Mesenchymal stem cell (in vitro differentiated cells and primary cell): ENCODE results near the gene STX18.

Experiments used
- DNase-seq: peaks from one replicate; pipeline ENCODE4 v3.0.0-alpha.2; 2013
- H2AFZ ChIP-seq: one replicate; pipeline ENCODE4 v1.6.1; 2013; ENCODE audit warnings: low read depth, mild to moderate bottlenecking, control low read depth, inconsistent platforms, low read length, moderate library complexity
- H2AK5ac ChIP-seq: 2 replicates; pipeline ENCODE4 v1.6.1; 2013; ENCODE audit warnings: low read length, moderate library complexity, mild to moderate bottlenecking, inconsistent platforms; ENCODE audit not compliant: severe bottlenecking
- H2BK120ac ChIP-seq: one replicate; pipeline ENCODE4 v1.6.1; 2013; ENCODE audit warnings: low read depth, mild to moderate bottlenecking, inconsistent platforms, low read length, moderate library complexity
- H2BK12ac ChIP-seq, 2 experiments: one replicate each; pipeline ENCODE4 v1.6.1; 2013; ENCODE audit warnings: inconsistent platforms in 2 of 2, low read length in 2 of 2, mild to moderate bottlenecking in 2 of 2, moderate library complexity in 2 of 2, control low read depth in 1 of 2
- H2BK15ac ChIP-seq: one replicate; pipeline ENCODE4 v1.6.1; 2013; ENCODE audit warnings: mild to moderate bottlenecking, low read depth, inconsistent platforms; ENCODE audit not compliant: poor library complexity, severe bottlenecking
- H2BK5ac ChIP-seq: 2 replicates; pipeline ENCODE4 v1.6.1; 2013; ENCODE audit warnings: low read depth, mild to moderate bottlenecking, low read length, control low read depth, inconsistent platforms; ENCODE audit not compliant: poor library complexity, severe bottlenecking
- H3K14ac ChIP-seq, 2 experiments: one replicate each; pipeline ENCODE4 v1.6.1; 2013; ENCODE audit warnings: inconsistent platforms in 2 of 2, low read length in 2 of 2, control low read depth in 1 of 2, mild to moderate bottlenecking in 1 of 2, moderate library complexity in 1 of 2
- H3K18ac ChIP-seq, 2 experiments: one replicate each; pipeline ENCODE4 v1.6.1; 2013; ENCODE audit warnings: inconsistent platforms in 2 of 2, low read length in 2 of 2, control low read depth in 1 of 2, low read depth in 1 of 2, mild to moderate bottlenecking in 1 of 2
- H3K23ac ChIP-seq, 2 experiments: one replicate each; pipeline ENCODE4 v1.6.1; 2013; ENCODE audit warnings: inconsistent platforms in 2 of 2, low read length in 2 of 2, mild to moderate bottlenecking in 2 of 2, moderate library complexity in 2 of 2, control low read depth in 1 of 2
- H3K27ac ChIP-seq: 2 replicates; pipeline ENCODE4 v1.5.1; 2013; ENCODE audit warnings: mild to moderate bottlenecking, moderate library complexity, low read length, control low read depth, inconsistent platforms; ENCODE audit not compliant: poor library complexity, severe bottlenecking
- H3K27me3 ChIP-seq, 2 experiments: 2 replicates each; pipeline versions ENCODE4 v1.6.1 to v1.7.0; 2013; ENCODE audit warnings: low read length in 2 of 2, mild to moderate bottlenecking in 2 of 2, moderate library complexity in 2 of 2, control low read depth in 1 of 2, inconsistent platforms in 1 of 2; ENCODE audit not compliant: control insufficient read depth in 1 of 2, insufficient read depth in 1 of 2
- H3K36me3 ChIP-seq, 2 experiments: 2 replicates each; pipeline versions ENCODE4 v1.6.1 to v1.7.0; 2013; ENCODE audit warnings: low read length in 2 of 2, control low read depth in 1 of 2, inconsistent platforms in 1 of 2, low read depth in 1 of 2, mild to moderate bottlenecking in 1 of 2; ENCODE audit not compliant: insufficient read depth in 2 of 2, control insufficient read depth in 1 of 2
- H3K4ac ChIP-seq, 2 experiments: one replicate each; pipeline ENCODE4 v1.6.1; 2013; ENCODE audit warnings: inconsistent platforms in 2 of 2, low read length in 2 of 2, mild to moderate bottlenecking in 2 of 2, moderate library complexity in 2 of 2, control low read depth in 1 of 2, low read depth in 1 of 2
- H3K4me1 ChIP-seq: 2 replicates; pipeline ENCODE4 v1.6.1; 2013; ENCODE audit warnings: low read depth, low read length, control low read depth; ENCODE audit not compliant: control insufficient read depth, insufficient read depth
- H3K4me2 ChIP-seq: 2 replicates; pipeline ENCODE4 v1.6.1; 2013; ENCODE audit warnings: low read length, mild to moderate bottlenecking, inconsistent platforms; ENCODE audit not compliant: poor library complexity, severe bottlenecking
- H3K4me3 ChIP-seq, 2 experiments: 2 replicates each; pipeline versions ENCODE4 v1.5.1 to v1.7.0; 2013; ENCODE audit warnings: low read length in 2 of 2, mild to moderate bottlenecking in 2 of 2, control low read depth in 1 of 2, low read depth in 1 of 2; ENCODE audit not compliant: insufficient read depth in 1 of 2
- H3K79me1 ChIP-seq: replicated peaks from 2 replicates; pipeline ENCODE4 v1.6.1; 2013; ENCODE audit warnings: mild to moderate bottlenecking, control low read depth, low read length, inconsistent platforms; ENCODE audit not compliant: poor library complexity, severe bottlenecking
- H3K9ac ChIP-seq: 2 replicates; pipeline ENCODE4 v1.7.0; 2013; ENCODE audit warnings: mild to moderate bottlenecking, low read length, moderate library complexity
- H3K9me3 ChIP-seq: 2 replicates; pipeline ENCODE4 v1.7.0; 2013; ENCODE audit warnings: mild to moderate bottlenecking, low read length; ENCODE audit not compliant: control insufficient read depth
- H4K8ac ChIP-seq: one replicate; pipeline ENCODE4 v1.6.1; 2013; ENCODE audit warnings: inconsistent platforms, mild to moderate bottlenecking, low read length, moderate library complexity
- H4K91ac ChIP-seq: one replicate; pipeline ENCODE4 v1.6.1; 2013; ENCODE audit warnings: mild to moderate bottlenecking, low read length, inconsistent platforms
- WGBS: methylation state at CpG from one replicate; pipeline ENCODE4 v1.1.7; 2013; ENCODE audit warnings: mixed read lengths; 5-methylcytosine and 5-hydroxymethylcytosine counted together

The STX18 gene

DNA sequence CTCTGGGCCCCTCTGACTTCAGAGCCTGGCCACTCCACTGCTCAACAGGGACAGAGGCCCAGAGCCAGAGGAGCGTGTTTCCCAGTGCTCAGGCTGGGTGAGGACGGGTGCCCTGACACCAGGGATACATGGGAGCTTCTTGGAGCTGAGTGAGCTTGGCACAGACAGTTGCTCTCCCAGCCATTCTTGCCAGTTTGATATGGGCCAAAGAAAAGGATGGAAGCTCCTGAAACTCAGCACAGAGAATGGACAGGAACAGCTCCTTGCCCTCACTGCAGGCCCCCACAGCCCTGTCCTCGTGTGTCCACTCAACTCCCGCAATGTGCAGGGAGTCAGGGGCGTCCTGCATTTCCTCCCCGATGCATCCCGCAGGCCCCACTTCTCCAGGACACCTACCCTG lies 116.2 kb downstream of the STX18 start:
- Histone ChIP-seq H3K14ac (no peak overlapping the region), H2BK12ac (no peak overlapping the region), H2AFZ (no peak overlapping the region), H4K91ac (no peak overlapping the region), H2BK5ac (no peak overlapping the region), H3K9me3 (no peaks in the 10 kb centered on the region), H3K4me2 (no peak overlapping the region), H3K79me1 (peaks cover 6% of the 10 kb centered on the region), H3K36me3 (peaks cover 42 to 65% of the 10 kb centered on the region in 2 experiments), H3K18ac (no peak overlapping the region), H2BK120ac (no peak overlapping the region), H3K27ac (no peak overlapping the region), H4K8ac (no peak overlapping the region), H2BK15ac (no peak overlapping the region), H3K4me3 (no peak overlapping the region), H3K4me1 (peaks cover 15% of the 10 kb centered on the region), H2AK5ac (no peak overlapping the region), H3K23ac (no peak overlapping the region), H3K4ac (no peak overlapping the region), H3K27me3 (no peaks in the 10 kb centered on the region), H3K9ac (no peak overlapping the region)
- DNase-seq = no peak
- 99% methylated on average over 7 of the region's 7 CpGs for WGBS

DNA sequence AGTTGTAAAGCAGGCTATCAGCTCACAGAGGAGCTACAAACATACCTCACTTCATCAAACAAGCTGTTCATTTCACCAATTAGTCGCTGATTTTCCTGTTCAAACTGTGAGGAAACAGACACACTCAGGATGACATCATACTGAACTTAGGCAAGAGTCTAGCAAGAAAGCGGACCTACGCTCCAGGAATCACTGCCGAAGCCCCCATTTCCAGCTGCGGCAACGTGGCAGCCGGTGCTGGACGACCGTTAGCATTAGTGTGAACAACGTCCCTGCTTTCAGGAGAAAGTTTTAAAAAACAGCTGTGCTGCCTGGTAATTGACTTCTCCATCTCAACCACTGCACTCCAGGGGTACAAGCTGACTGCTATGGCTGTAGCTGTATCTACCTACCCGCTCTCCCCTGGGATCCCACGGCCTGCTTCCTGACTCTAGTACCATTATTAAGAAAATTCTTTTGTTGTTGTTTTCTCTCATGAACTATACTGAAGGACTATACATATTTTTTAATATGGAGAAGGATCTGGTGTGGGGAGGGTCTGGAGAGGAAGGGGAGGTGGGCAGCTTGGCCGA lies 116.6 kb downstream of the STX18 start:
- no peak overlapping the region for H3K27ac ChIP-seq
- H4K8ac ChIP-seq = no peak overlapping the region
- peaks cover 6% of the 10 kb centered on the region for H3K79me1 ChIP-seq
- H4K91ac ChIP-seq = no peak overlapping the region
- H2BK5ac ChIP-seq = no peak overlapping the region
- no peak overlapping the region for H2BK120ac ChIP-seq
- no peaks in the 10 kb centered on the region for H3K27me3 ChIP-seq
- H3K14ac ChIP-seq = no peak overlapping the region
- no peak overlapping the region for H2AK5ac ChIP-seq
- H3K4ac ChIP-seq = no peak overlapping the region
- H3K36me3 ChIP-seq = peaks cover 47 to 70% of the 10 kb centered on the region in 2 experiments
- no peak overlapping the region for H2BK12ac ChIP-seq
- H3K9me3 ChIP-seq = no peaks in the 10 kb centered on the region
- H2BK15ac ChIP-seq = no peak overlapping the region
- H3K23ac ChIP-seq = no peak overlapping the region
- DNase-seq = no peak
- 90% methylated on average over 11 of the region's 13 CpGs for WGBS
- H3K18ac ChIP-seq = no peak overlapping the region
- H3K4me2 ChIP-seq = no peak overlapping the region
- H3K4me1 ChIP-seq = peaks cover 15% of the 10 kb centered on the region
- H3K9ac ChIP-seq = no peak overlapping the region
- H2AFZ ChIP-seq = no peak overlapping the region
- no peak overlapping the region for H3K4me3 ChIP-seq

DNA sequence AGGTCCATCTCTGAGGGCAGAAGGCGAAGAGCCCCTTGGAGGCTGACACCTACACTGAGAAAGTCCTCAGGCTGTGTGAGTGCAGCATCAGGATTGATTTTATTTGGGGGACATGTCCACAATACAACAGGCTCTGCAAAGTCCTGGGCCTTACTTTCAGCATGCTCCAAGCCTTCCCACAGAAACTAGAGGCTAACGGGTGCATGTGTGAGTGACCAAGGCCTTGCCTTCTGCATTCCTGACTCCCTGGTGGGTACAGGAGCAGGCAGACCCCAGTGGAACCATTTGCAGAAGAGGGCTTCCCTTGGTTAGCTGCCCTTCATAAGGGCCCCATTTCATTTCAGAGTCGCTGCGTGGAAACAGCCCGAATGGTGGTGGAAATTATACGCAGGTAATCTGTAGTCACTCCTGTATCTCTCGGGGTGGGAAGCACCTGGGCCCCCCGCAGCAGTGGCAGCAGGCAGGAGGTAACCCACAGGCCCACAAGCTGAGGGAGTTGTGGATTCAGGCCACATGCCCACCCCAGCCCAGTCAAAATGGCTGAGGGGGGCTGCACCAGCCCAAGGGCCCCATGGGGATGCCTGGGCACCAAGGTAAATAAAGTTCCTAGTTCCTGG lies 117.2 kb downstream of the STX18 start:
- H2AK5ac ChIP-seq = no peak overlapping the region
- peaks cover 6% of the 10 kb centered on the region for H3K79me1 ChIP-seq
- H3K4me3 ChIP-seq = no peak overlapping the region
- H2BK15ac ChIP-seq = no peak overlapping the region
- no peak overlapping the region for H3K23ac ChIP-seq
- H3K14ac ChIP-seq = no peak overlapping the region
- no peak overlapping the region for H2BK12ac ChIP-seq
- no peak overlapping the region for H2BK120ac ChIP-seq
- H3K9me3 ChIP-seq = no peaks in the 10 kb centered on the region
- no peaks in the 10 kb centered on the region for H3K27me3 ChIP-seq
- peaks cover 15% of the 10 kb centered on the region for H3K4me1 ChIP-seq
- WGBS = 99% methylated on average over 8 of the region's 8 CpGs
- H3K4ac ChIP-seq = no peak overlapping the region
- H4K8ac ChIP-seq = no peak overlapping the region
- no peak overlapping the region for H3K9ac ChIP-seq
- no peak overlapping the region for H2AFZ ChIP-seq
- DNase-seq = no peak
- H4K91ac ChIP-seq = no peak overlapping the region
- no peak overlapping the region for H2BK5ac ChIP-seq
- no peak overlapping the region for H3K18ac ChIP-seq
- no peak overlapping the region for H3K27ac ChIP-seq
- no peak overlapping the region for H3K4me2 ChIP-seq
- H3K36me3 ChIP-seq = peaks cover 53 to 73% of the 10 kb centered on the region in 2 experiments

DNA sequence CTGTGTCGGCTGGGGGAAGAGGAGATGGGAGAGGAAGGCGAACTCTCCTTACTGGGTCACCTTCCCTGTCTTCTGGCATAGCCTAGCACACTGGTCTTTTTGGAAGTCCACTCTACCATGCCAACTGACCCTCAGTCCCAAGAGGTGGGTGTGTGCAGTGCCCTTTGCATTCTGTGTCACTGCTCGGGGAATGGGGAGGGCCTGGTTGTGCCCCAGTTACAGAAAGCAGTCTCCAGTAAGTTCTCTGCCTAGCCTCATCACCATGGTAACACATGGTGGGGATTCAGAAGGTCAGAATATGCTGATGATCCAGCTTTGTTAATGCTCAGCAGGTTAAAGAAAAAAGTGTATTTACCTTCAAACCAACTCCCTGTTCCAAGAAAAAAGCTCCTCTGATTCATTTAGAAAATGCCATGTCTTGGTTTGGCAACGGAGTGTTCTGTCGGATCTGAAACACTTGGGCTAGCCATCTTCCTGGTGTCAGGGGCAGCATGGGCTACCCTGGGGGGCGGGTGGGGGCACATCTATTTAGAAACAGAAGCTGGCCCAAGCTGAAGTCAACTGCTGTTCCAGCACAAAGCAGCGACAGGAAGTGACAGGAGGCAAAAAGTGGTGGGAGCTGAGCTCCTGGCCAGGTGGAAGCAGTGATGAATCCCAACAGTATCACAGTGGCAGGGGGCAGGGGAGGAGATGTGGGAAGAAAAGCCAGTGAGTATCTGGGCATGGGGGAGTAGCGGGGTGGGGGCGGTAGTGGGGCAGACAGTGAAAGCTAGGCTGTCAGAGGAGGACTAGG lies 117.9 kb downstream of the STX18 start:
- Histone ChIP-seq H3K79me1 (peaks cover 4% of the 10 kb centered on the region), H3K27me3 (no peaks in the 10 kb centered on the region), H3K4me2 (no peak overlapping the region), H3K4ac (no peak overlapping the region), H2BK120ac (no peak overlapping the region), H2BK12ac (no peak overlapping the region), H3K23ac (no peak overlapping the region), H2AK5ac (no peak overlapping the region), H3K27ac (no peak overlapping the region), H3K4me1 (peaks cover 15% of the 10 kb centered on the region), H4K91ac (no peak overlapping the region), H2BK15ac (no peak overlapping the region), H3K4me3 (no peak overlapping the region), H2BK5ac (no peak overlapping the region), H3K14ac (no peak overlapping the region), H3K9me3 (no peaks in the 10 kb centered on the region), H4K8ac (no peak overlapping the region), H3K18ac (no peak overlapping the region), H3K36me3 (peaks cover 56 to 74% of the 10 kb centered on the region in 2 experiments), H2AFZ (no peak overlapping the region), H3K9ac (no peak overlapping the region)
- DNase-seq = no peak
- WGBS = 85% methylated on average over 8 of the region's 9 CpGs
